Activated T-cell treated with anti-CD3 and anti-CD28 coated beads, Interleukin-2, amount 50 U/mL, for 72 hours (primary cell): ENCODE measurements around the gene RPTOR. TPM values are rescaled to one million over a fixed set of nuclear protein-coding genes. Genes with fewer than 3 reads are reported as not detected.
A peak's percentile ranks its signal among the peaks of the same experiment; 100 is the strongest.

Source experiments
- ATAC-seq, 2 donors: fragments of 150-1000 bp; cut with Tn5 transposase; replicated peaks in 1 of 2; 2 replicates each; pipeline ENCODE4 v1.10.0; 2021; ENCODE audit warnings: moderate library complexity in 2 of 2, mild to moderate bottlenecking in 1 of 2
- DNase-seq, 2 donors: peaks; one replicate each; pipeline ENCODE4 v3.0.0; 2021 to 2022; ENCODE audit warnings: mixed read lengths in 1 of 2
- H3K27ac Mint-ChIP-seq: one replicate; pipeline ENCODE4 v1.8.0; 2022; ENCODE audit warnings: mild to moderate bottlenecking, moderate library complexity, mixed read lengths
- H3K27me3 Mint-ChIP-seq: one replicate; pipeline ENCODE4 v1.8.0; 2022; ENCODE audit warnings: low read depth, mixed read lengths
- H3K36me3 Mint-ChIP-seq, 2 donors: one replicate each; pipeline ENCODE4 v1.8.0; 2022; ENCODE audit warnings: mixed read lengths in 2 of 2, mild to moderate bottlenecking in 1 of 2; ENCODE audit not compliant: insufficient read depth in 2 of 2
- H3K4me1 Mint-ChIP-seq: one replicate; pipeline ENCODE4 v1.8.0; 2022; ENCODE audit warnings: low read depth, mixed read lengths
- H3K4me3 Mint-ChIP-seq, 2 donors: one replicate each; pipeline ENCODE4 v1.8.0; 2022; ENCODE audit warnings: mild to moderate bottlenecking in 2 of 2, mixed read lengths in 2 of 2, moderate library complexity in 2 of 2
- H3K9me3 Mint-ChIP-seq, 2 donors: one replicate each; pipeline ENCODE4 v1.8.0; 2022; ENCODE audit warnings: mixed read lengths in 2 of 2
- total RNA-seq, 2 donors: library from RNA; stranded (reverse); gene quantifications; one replicate each; pipeline ENCODE4 v1.2.3, GENCODE V29; 2022

Gene RPTOR
- total RNA-seq, 2 donors from 2014 or later, result 50.8 to 62.0 TPM

DNA sequence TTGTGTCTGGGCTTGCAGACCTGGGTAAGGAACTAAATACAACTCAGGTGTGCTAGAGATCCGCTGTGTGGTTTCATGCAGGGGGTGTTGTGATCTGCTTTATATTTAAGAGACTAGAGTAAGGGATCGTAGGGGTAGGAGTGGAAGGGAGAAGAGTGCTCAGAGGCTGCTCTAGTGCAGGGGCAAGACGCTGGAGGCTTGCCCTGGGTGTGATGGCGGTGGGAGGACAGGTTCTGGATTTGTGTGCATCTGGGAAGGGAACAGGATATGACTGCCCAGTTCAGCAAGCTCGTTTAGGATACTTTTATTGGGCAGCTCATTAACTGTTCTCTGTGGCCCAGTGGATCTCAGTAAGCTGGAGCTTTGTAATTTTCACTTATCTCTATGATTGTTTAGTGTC lies 47.6 kb downstream of the RPTOR start:
- Mint-ChIP-seq H3K27ac (no peak overlapping the region), H3K4me3 (peak overlapping the region in 1 of 2 donors; percentile 69), H3K4me1 (peaks cover 70% of the 10 kb centered on the region), H3K27me3 (no peaks in the 10 kb centered on the region), H3K36me3 (no peaks in the 10 kb centered on the region), H3K9me3 (no peaks in the 10 kb centered on the region)
- DNase-seq (no peak), ATAC-seq (no peak)

DNA sequence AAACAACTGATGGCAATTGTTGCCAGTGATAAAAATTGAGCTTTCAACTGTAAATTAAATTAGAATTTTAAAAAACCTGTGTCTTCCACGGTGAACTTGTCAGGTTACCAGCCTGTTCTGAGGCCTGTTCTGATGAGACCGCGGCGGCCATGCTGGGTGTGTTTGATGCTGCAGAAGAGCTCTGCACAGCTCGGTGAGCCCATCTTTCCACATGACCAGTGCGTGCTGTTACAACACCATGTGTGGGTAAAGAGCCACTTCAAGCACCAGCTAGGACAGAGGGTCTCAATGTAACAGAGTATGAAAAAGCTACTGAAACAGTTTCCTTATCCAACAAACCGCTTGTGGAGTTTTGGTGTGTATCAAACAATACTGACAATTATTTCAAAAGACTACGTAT lies 48.5 kb downstream of the RPTOR start:
- DNase-seq (no peak), ATAC-seq (no peak)
- H3K9me3 Mint-ChIP-seq, result no peaks in the 10 kb centered on the region
- H3K36me3 Mint-ChIP-seq, result peaks cover 0 to 1% of the 10 kb centered on the region in 2 donors
- peaks cover 72% of the 10 kb centered on the region for H3K4me1 Mint-ChIP-seq
- no peaks in the 10 kb centered on the region for H3K27me3 Mint-ChIP-seq
- H3K4me3 Mint-ChIP-seq, result no peak overlapping the region
- no peak overlapping the region for H3K27ac Mint-ChIP-seq

DNA sequence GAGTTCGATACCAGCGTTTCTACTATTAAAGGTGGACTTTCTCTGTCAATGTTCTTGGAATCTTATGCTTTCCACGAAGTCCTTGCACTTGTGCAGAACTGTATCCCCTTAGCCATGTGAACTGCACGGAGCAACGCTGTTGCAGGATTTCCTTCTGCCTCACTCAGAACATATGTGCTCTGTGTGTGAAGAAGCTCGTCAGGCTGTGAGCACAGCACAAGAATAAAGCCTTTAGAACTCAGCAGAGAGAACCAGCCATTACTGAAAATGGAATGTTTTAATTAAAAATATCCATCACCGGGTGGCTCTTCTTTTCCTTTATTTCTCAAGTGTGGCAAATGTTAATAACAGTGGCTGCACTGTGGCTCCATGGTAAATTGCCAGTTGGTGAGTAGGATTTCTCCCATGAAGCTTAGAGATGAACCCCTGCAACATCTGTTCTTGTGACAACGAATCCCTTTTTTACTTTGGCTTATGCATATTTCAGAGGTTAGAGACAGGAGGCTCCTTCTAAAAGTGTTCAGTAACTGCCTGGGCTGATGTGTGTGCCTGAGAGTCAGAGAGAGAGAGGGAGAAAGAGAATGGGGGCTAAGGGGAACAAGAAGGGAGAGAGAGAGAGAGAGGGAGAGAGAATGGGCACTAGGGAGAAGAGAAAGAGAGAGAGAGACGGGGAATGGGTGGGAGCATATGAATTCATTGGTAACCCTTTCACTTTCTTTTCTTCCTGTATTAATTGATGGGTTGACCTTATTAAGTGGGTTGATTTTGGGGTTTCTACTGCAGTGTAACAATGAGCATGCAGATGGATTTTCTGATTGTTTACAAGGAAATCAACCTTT lies 50.0 kb downstream of the RPTOR start:
- ATAC-seq (no peak), DNase-seq (no peak)
- no peak overlapping the region for H3K27ac Mint-ChIP-seq
- no peaks in the 10 kb centered on the region for H3K9me3 Mint-ChIP-seq
- H3K4me1 Mint-ChIP-seq, result peaks cover 75% of the 10 kb centered on the region
- H3K4me3 Mint-ChIP-seq, result no peak overlapping the region
- peaks cover 0 to 1% of the 10 kb centered on the region in 2 donors for H3K36me3 Mint-ChIP-seq
- no peaks in the 10 kb centered on the region for H3K27me3 Mint-ChIP-seq

DNA sequence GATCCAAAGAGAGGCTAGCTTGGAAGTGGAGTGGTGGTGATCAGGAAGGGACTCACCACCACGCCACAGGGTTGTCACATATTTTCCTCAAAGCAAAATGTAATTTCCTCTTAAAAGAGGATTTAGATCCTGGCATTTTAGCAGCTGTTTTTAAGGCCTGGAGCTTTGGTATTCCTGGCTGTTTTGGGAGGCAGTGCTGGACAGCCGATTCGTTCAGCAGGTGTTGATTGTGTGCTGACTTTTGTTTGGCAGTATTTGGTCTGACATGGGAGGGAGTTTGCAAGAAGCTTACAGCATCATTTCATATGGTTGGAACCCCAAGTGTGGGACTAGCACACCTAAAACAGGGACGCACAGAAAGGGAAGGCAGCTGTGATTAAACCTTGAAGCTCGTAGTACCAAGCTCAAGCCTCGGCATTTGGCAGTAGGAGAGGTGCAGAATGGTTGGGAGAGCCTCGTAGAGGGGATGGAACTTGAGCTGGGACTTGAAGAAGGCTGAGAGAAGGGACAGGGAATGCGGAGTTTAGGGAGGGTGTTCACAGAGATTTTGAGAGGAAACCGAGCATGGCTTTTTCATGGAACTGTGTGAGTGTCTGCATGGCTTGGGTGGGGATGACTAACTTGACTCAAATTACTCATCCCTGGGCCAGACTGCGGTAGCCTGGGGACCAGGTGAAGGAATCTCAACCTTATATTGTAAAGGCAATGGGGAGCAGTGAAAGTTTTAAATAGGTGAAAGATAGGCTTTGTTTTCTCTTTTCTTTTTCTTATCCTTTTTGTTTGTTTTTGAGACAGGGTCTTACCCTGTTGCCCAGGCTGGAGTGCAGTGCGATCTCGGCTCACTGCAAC lies 52.3 kb downstream of the RPTOR start:
- no peaks in the 10 kb centered on the region for H3K27me3 Mint-ChIP-seq
- peak; percentile 40 to 42 for DNase-seq
- H3K9me3 Mint-ChIP-seq, result no peaks in the 10 kb centered on the region
- peaks cover 63% of the 10 kb centered on the region for H3K4me1 Mint-ChIP-seq
- peak; percentile 97 to 98 for ATAC-seq
- H3K4me3 Mint-ChIP-seq, result peak overlapping the region; percentile 7 to 39
- H3K36me3 Mint-ChIP-seq, result peaks cover 0 to 1% of the 10 kb centered on the region in 2 donors
- H3K27ac Mint-ChIP-seq, result peak overlapping the region; percentile 39

DNA sequence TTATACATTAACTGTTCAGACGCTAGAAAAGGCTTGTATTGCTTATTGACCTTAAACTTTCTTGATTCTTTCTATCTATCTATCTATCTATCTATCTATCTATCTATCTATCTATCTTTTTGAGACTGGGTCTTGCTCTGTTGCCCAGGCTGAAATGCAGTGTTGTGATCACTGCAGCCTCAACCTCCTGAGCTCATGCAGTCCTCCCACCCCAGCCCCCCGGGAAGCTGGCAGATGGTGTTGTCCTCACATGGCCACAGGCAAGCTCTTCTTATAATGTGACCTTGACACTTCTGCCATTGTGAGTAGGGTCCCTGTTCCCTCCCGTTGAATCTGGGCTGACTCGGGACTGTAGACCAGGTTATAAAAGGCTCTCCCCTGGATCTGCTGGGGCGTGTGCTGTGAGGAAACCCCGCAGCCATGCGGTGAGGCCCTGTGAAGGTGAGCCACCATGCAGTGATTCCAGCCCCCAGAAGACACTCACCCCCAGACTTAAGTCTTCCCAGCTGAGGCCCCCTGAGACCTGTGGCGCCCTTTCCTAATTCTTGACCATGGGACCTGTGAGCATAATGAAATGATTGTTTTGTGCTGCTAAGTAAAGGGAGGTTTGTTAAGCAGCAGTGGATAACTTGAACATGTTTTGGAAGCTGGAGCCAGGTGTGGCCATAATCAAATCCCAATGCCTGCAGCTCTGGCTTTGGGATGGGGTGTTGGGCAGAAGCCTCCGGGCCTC lies 54.3 kb downstream of the RPTOR start:
- no peak overlapping the region for H3K27ac Mint-ChIP-seq
- peak overlapping the region in 1 of 2 donors; percentile 4 for H3K4me3 Mint-ChIP-seq
- H3K4me1 Mint-ChIP-seq, result peaks cover 75% of the 10 kb centered on the region
- no peaks in the 10 kb centered on the region for H3K27me3 Mint-ChIP-seq
- ATAC-seq (no peak), DNase-seq (no peak)
- no peaks in the 10 kb centered on the region for H3K9me3 Mint-ChIP-seq
- peaks cover 4 to 6% of the 10 kb centered on the region in 2 donors for H3K36me3 Mint-ChIP-seq

DNA sequence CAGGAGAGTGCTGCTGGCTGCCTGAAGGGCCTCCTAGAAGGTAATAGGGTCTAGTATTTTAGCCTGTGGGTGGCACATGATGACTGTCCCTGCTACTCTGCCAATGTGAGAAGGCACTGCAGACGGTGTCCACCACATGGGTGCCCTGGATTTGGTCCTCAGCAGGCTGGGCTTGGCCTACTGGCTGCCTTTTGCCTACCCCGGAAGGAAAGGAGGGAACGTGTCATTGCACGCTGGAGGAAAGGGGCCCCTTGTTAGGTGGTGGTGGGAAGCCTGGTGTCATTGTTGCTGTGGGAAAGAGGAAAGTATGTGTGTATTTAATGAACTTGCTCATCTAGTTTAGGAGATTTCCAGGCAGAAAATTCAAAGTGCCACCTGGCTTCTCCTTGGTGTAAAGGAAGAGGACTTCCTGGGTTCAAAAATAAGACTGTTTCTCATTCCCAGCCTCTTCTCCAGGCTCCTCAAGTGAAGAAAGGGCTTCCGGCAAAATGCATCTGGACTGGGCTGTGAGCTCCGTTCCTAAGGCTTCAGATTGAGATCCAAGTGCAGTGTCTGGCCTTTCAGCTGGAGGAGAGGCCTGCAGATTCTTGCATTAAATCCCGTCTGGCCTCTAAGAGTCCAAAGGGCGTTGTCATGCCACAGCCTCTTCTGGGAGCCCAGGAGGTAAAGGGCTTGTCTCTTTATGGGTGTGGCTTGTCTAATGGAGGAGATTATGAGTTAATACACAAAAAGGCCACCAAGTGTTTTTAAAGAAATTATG lies 55.1 kb downstream of the RPTOR start:
- Mint-ChIP-seq H3K4me3 (peak overlapping the region in 1 of 2 donors; percentile 4), H3K27ac (no peak overlapping the region), H3K4me1 (peaks cover 79% of the 10 kb centered on the region), H3K36me3 (peaks cover 4 to 10% of the 10 kb centered on the region in 2 donors), H3K9me3 (no peaks in the 10 kb centered on the region), H3K27me3 (no peaks in the 10 kb centered on the region)
- ATAC-seq (peak in 1 of 2 donors; percentile 24), DNase-seq (no peak)

DNA sequence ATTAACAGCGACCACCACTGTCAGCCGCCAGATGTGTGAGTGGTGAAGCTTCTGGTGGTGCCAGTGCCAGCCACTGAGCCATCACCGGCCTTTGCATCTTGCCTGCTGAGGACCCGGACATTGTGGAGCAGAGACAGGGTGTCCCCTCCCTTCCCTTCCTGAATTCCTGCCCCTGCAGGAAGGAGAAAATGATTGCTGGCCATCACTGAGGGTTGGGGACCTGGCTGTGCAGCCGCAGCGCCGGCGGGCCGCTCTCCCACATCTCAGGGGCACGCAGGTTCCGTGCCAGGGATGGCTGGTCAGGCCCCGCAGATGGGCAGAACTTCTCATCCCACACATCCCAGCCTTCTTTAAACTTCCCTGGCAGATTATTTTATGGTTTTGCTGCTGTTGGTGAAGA lies 56.5 kb downstream of the RPTOR start:
- no peak for DNase-seq
- H3K4me1 Mint-ChIP-seq, result peaks cover 85% of the 10 kb centered on the region
- H3K4me3 Mint-ChIP-seq, result no peak overlapping the region
- no peak for ATAC-seq
- H3K27ac Mint-ChIP-seq, result no peak overlapping the region
- no peaks in the 10 kb centered on the region for H3K9me3 Mint-ChIP-seq
- H3K27me3 Mint-ChIP-seq, result no peaks in the 10 kb centered on the region
- peaks cover 4 to 10% of the 10 kb centered on the region in 2 donors for H3K36me3 Mint-ChIP-seq

DNA sequence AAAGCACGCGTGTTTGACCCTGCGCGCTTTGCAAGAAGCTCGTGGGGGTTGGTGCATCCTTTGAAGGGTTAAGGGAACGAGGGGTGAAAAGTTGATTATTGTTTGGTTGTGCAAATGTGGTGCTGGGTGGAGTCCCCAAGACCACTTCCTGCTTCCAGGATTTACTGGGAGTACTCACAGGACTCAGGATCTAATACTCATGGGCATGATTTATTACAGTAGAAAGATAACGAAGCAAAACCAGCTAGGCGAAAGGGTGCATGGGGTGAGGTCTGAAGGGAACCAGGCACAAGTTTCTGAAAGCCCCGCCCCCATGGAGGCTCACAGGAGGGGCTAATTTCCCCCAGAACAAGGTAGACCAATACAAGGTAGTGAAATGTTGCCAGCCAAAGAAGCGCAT lies 58.8 kb downstream of the RPTOR start:
- DNase-seq, result no peak
- Mint-ChIP-seq H3K27ac (no peak overlapping the region), H3K4me1 (peaks cover 75% of the 10 kb centered on the region), H3K27me3 (no peaks in the 10 kb centered on the region), H3K36me3 (peaks cover 3 to 10% of the 10 kb centered on the region in 2 donors), H3K9me3 (no peaks in the 10 kb centered on the region), H3K4me3 (peak overlapping the region in 1 of 2 donors; percentile 4)
- no peak for ATAC-seq

DNA sequence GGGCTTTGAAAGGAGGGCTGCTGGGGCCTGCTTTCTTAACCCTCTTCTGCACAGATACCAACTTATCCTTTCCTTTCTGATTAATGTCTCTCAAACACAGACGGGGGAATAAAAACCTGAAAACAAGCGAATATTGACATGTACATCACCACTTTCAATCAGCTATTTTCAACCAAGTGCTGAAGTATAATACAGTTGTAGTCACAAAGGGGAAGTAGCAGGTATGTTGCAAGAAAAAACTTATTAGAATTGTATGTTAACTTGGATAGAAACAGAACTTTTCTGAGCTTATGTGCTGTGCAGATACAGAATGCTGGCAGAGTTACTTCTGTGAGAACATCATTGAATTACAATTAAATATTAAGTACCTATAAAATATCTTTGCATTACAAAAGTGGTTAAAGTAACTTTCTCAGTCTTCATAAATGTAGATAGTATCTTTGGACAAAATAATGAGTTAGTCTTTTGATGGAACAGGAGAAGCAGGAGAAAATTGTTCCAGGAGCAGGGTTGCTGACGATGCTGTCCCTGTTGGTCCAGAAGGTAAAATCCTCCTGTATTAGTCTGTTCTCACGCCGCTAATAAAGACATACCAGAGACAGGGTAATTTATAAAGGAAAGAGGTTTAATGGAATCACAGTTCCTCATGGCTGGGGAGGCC lies 59.5 kb downstream of the RPTOR start:
- H3K9me3 Mint-ChIP-seq, result no peaks in the 10 kb centered on the region
- H3K27me3 Mint-ChIP-seq, result no peaks in the 10 kb centered on the region
- H3K27ac Mint-ChIP-seq, result peak overlapping the region; percentile 7
- DNase-seq, result no peak
- peak overlapping the region; percentile 47 to 78 for H3K4me3 Mint-ChIP-seq
- peaks cover 3 to 10% of the 10 kb centered on the region in 2 donors for H3K36me3 Mint-ChIP-seq
- peaks cover 75% of the 10 kb centered on the region for H3K4me1 Mint-ChIP-seq
- ATAC-seq, result no peak

DNA sequence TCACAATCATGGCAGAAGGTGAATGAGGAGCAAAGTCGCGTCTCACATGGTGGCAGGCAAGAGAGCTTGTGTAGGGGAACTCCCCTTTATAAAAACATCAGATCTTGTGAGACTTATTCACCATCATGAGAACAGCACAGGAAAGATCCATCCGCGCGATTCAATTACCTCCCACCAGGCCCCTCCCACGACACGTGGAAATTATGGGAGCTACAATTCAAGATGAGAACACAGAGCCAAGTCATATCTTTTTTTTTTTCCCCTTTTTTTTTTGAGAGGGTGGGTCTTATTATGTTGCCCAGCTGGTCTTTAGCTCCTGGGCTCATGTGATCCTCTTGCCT lies 60.0 kb downstream of the RPTOR start:
- H3K27ac Mint-ChIP-seq, result peak overlapping the region; percentile 7
- no peak for ATAC-seq
- H3K27me3 Mint-ChIP-seq, result no peaks in the 10 kb centered on the region
- H3K36me3 Mint-ChIP-seq, result peaks cover 3 to 10% of the 10 kb centered on the region in 2 donors
- peak overlapping the region; percentile 47 to 78 for H3K4me3 Mint-ChIP-seq
- no peaks in the 10 kb centered on the region for H3K9me3 Mint-ChIP-seq
- peak in 1 of 2 donors; percentile 5 for DNase-seq
- H3K4me1 Mint-ChIP-seq, result peaks cover 75% of the 10 kb centered on the region

DNA sequence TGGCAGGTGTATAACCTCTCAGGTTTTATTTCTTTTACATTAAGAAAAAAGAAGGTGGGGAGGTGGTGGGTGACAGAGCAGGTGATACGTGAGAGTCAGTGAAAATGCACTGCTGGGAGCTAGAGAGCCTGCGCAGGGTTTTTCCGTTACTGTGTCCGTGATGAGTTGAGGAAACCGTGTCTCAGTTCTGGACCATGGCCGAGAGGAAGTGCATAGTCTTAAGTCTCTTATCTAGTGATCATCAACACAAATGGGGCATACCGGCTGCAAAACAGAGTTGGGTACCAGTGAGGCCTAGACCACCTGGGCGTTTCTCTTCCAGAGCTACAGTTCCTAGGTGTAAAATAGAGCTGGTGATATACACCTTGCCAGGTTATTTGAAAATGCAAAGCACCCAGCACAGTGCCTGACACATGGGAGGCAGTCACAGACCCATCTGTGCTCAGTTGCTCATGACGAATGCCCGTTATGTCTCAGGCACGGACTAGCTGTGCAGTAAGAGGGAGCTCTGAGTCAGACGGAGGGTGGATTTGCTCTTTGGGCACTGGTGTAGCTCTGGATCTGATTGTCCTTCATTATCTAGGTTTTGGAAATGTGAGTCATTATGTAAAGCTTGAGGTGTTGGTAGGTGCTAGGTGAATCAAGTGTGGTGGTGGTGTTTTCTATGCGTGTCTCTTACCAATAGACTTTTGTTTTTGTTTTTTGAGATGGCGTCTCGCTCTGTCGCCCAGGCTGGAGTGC lies 60.9 kb downstream of the RPTOR start:
- peak; percentile 99 for ATAC-seq
- Mint-ChIP-seq H3K4me3 (peak overlapping the region; percentile 59 to 78), H3K9me3 (no peaks in the 10 kb centered on the region), H3K27ac (peak overlapping the region; percentile 7), H3K4me1 (peaks cover 75% of the 10 kb centered on the region), H3K27me3 (no peaks in the 10 kb centered on the region), H3K36me3 (peaks cover 3 to 10% of the 10 kb centered on the region in 2 donors)
- peak; percentile 82 to 90 for DNase-seq
